SU-DHL-6 (cell line): Measurements from ENCODE around the gene SNRNP48.

ENCODE experiments used
- H2AFZ ChIP-seq: fragments of 200-600 bp; sonication (generic); 2 replicates; pipeline ENCODE4 v1.6.1; 2014; ENCODE audit warnings: low read depth, mild to moderate bottlenecking, moderate library complexity, mixed read lengths, antibody characterized with exemption, low read length; ENCODE audit not compliant: severe bottlenecking
- H3F3A ChIP-seq: fragments of 200-600 bp; shearing (Covaris generic); 2 replicates; pipeline ENCODE4 v1.6.0; 2016; ENCODE audit warnings: antibody characterized with exemption, mild to moderate bottlenecking; ENCODE audit not compliant: insufficient read depth
- H3K27ac ChIP-seq: fragments of 200-600 bp; sonication (generic); 2 replicates; pipeline ENCODE4 v1.5.1; 2016; ENCODE audit warnings: low read depth, mild to moderate bottlenecking, low read length, moderate library complexity, mixed read lengths
- H3K27me3 ChIP-seq: fragments of 200-600 bp; sonication (generic), shearing (Covaris generic); 2 replicates; pipeline ENCODE4 v1.6.0; 2014; ENCODE audit warnings: mild to moderate bottlenecking, low read length
- H3K36me3 ChIP-seq: fragments of 200-600 bp; sonication (generic); 2 replicates; pipeline ENCODE4 v1.6.1; 2014; ENCODE audit warnings: mild to moderate bottlenecking, low read length, mixed read lengths
- H3K4me2 ChIP-seq: fragments of 300-600, 200-600 bp; shearing (Covaris generic), sonication (generic); 2 replicates; pipeline ENCODE4 v1.6.0; 2014; ENCODE audit warnings: low read length, low read depth, mild to moderate bottlenecking; ENCODE audit not compliant: poor library complexity, severe bottlenecking
- H3K4me3 ChIP-seq: fragments of 200-600 bp; sonication (generic); 2 replicates; pipeline ENCODE4 v1.5.1; 2014; ENCODE audit warnings: antibody characterized with exemption, low read length, mild to moderate bottlenecking, mixed read lengths; ENCODE audit not compliant: insufficient read depth, poor library complexity, severe bottlenecking
- H3K79me2 ChIP-seq: fragments of 200-600 bp; sonication (generic); 2 replicates; pipeline ENCODE4 v1.6.1; 2014; ENCODE audit warnings: mild to moderate bottlenecking, low read length, moderate library complexity; ENCODE audit not compliant: insufficient read depth
- H3K9ac ChIP-seq: fragments of 200-600 bp; sonication (generic); 2 replicates; pipeline ENCODE4 v1.7.0; 2014; ENCODE audit warnings: mild to moderate bottlenecking, low read length
- H3K9me2 ChIP-seq: fragments of 200-600 bp; sonication (generic); replicated peaks from 2 replicates; pipeline ENCODE4 v1.6.1; 2014; ENCODE audit warnings: low read length; ENCODE audit not compliant: insufficient read depth
- H3K9me3 ChIP-seq: fragments of 200-600 bp; sonication (generic); 2 replicates; pipeline ENCODE4 v1.6.1; 2014; ENCODE audit warnings: low read length, mixed read lengths; ENCODE audit not compliant: insufficient read depth
- H4K20me1 ChIP-seq: fragments of 200-600 bp; sonication (generic); 2 replicates; pipeline ENCODE4 v1.6.1; 2014; ENCODE audit warnings: low read depth, mild to moderate bottlenecking, antibody characterized with exemption, low read length, moderate library complexity, mixed read lengths
- CTCF ChIP-seq: fragments of 200-600 bp; sonication (generic); IDR thresholded peaks from one replicate; pipeline ENCODE4 v1.5.1; 2017; ENCODE audit warnings: antibody characterized with exemption, mild to moderate bottlenecking, low read length, moderate library complexity; ENCODE audit not compliant: insufficient read depth, poor library complexity, severe bottlenecking
- EZH2phosphoT487 ChIP-seq: fragments of 200-600 bp; sonication (generic), shearing (Covaris generic); conservative IDR thresholded peaks from 2 replicates; pipeline ENCODE4 v1.6.1; 2018; ENCODE audit warnings: mild to moderate bottlenecking, antibody characterized with exemption, low read length, moderate library complexity, mixed read lengths

The SNRNP48 gene

GRCh38 chr6:7542065-7542873 is 47.7 kb upstream of the SNRNP48 start:
- Histone ChIP-seq H3K4me2 (no peak overlapping the region), H3K79me2 (no peaks in the 10 kb centered on the region), H3K9me3 (no peaks in the 10 kb centered on the region), H3K36me3 (no peaks in the 10 kb centered on the region), H3K4me3 (no peak overlapping the region), H3K9ac (no peak overlapping the region), H3K27ac (no peak overlapping the region), H3K27me3 (no peaks in the 10 kb centered on the region), H3F3A (no peaks in the 10 kb centered on the region), H4K20me1 (no peaks in the 10 kb centered on the region), H2AFZ (no peak overlapping the region), H3K9me2 (no peaks in the 10 kb centered on the region)
- TF ChIP-seq EZH2phosphoT487: no peak
- no peak for TF ChIP-seq CTCF

- H3K9ac ChIP-seq: no peak overlapping the region
Observed at GRCh38 chr6:7542874-7543624, 46.9 kb upstream of the SNRNP48 start.

GRCh38 chr6:7543789-7544424 is 46.1 kb upstream of the SNRNP48 start:
- no peaks in the 10 kb centered on the region for H3F3A ChIP-seq
- H3K36me3 ChIP-seq: no peaks in the 10 kb centered on the region
- no peaks in the 10 kb centered on the region for H4K20me1 ChIP-seq
- no peaks in the 10 kb centered on the region for H3K79me2 ChIP-seq
- no peaks in the 10 kb centered on the region for H3K9me2 ChIP-seq
- no peak for TF ChIP-seq EZH2phosphoT487
- TF ChIP-seq CTCF: no peak
- H3K4me3 ChIP-seq: no peak overlapping the region
- no peak overlapping the region for H3K4me2 ChIP-seq
- H3K9ac ChIP-seq: no peak overlapping the region
- no peaks in the 10 kb centered on the region for H3K27me3 ChIP-seq
- H3K9me3 ChIP-seq: no peaks in the 10 kb centered on the region
- H3K27ac ChIP-seq: no peak overlapping the region
- H2AFZ ChIP-seq: no peak overlapping the region

More at GRCh38 chr6:7542874-7543624, 46.9 kb upstream of the SNRNP48 start:
- Histone ChIP-seq H3K9me3 (no peaks in the 10 kb centered on the region), H2AFZ (no peak overlapping the region), H3K27ac (no peak overlapping the region), H3K36me3 (no peaks in the 10 kb centered on the region), H4K20me1 (no peaks in the 10 kb centered on the region), H3K27me3 (no peaks in the 10 kb centered on the region), H3K4me3 (no peak overlapping the region), H3K9me2 (no peaks in the 10 kb centered on the region), H3K4me2 (no peak overlapping the region), H3F3A (no peaks in the 10 kb centered on the region), H3K79me2 (no peaks in the 10 kb centered on the region)
- TF ChIP-seq EZH2phosphoT487 (no peak), CTCF (no peak)
